22Rv1 (cell line): ENCODE results near the gene NTNG1.

Source experiments
- ZFX ChIP-seq: fragments of 450-650 bp; IDR thresholded peaks from 2 replicates; pipeline ENCODE4 v1.6.1; 2017; ENCODE audit warnings: antibody characterized with exemption, borderline replicate concordance
- TF ChIP-seq, protein P1 (sequence below): fragments of 450-650 bp; IDR thresholded peaks from 2 replicates; pipeline ENCODE4 v1.5.1; 2017; ENCODE audit warnings: mild to moderate bottlenecking

DNA sequence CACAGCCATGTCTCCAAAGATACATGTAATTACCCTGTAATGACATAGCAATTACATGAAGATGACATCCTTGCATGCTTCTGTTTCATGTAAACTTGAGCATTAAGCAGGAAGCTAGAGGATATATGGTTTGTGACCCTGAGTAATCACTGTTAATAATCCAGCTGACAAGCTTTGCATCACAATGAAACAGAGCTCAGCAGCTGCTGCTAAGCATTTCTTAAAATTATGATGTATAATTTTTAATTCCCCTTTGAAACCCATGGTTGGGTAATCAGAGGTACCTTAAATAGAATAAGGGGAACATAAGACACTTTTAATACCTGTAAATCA lies 293.5 kb downstream of the NTNG1 start:
- TF ChIP-seq ZFX = no peak
- TF ChIP-seq, protein P1, sequence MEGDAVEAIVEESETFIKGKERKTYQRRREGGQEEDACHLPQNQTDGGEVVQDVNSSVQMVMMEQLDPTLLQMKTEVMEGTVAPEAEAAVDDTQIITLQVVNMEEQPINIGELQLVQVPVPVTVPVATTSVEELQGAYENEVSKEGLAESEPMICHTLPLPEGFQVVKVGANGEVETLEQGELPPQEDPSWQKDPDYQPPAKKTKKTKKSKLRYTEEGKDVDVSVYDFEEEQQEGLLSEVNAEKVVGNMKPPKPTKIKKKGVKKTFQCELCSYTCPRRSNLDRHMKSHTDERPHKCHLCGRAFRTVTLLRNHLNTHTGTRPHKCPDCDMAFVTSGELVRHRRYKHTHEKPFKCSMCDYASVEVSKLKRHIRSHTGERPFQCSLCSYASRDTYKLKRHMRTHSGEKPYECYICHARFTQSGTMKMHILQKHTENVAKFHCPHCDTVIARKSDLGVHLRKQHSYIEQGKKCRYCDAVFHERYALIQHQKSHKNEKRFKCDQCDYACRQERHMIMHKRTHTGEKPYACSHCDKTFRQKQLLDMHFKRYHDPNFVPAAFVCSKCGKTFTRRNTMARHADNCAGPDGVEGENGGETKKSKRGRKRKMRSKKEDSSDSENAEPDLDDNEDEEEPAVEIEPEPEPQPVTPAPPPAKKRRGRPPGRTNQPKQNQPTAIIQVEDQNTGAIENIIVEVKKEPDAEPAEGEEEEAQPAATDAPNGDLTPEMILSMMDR = no peak
